Tongue (tissue), 2 donors: Measurements from ENCODE around the gene AIFM3. TPM values are rescaled to one million over a fixed set of nuclear protein-coding genes. Genes with fewer than 3 reads are reported as not detected.

Experiments
- DNase-seq: peaks from one replicate; pipeline ENCODE4 v3.0.0-alpha.2; 2015
- total RNA-seq: library from RNA; depleted of rRNA; stranded (reverse); fragments of >200 nt; gene quantifications from one replicate; pipeline ENCODE4 v1.2.3, GENCODE V29; 2014

The AIFM3 gene
- total RNA-seq, 1 donor from 2014 or later = 0.21 TPM

- no peak for DNase-seq
Measured at GRCh38 chr22:20991252-20992055, 24.4 kb downstream of the AIFM3 start.

- no peak for DNase-seq
Measured at GRCh38 chr22:20992056-20992442, 25.0 kb downstream of the AIFM3 start.

- DNase-seq = no peak
Measured at GRCh38 chr22:20992456-20993303, 25.6 kb downstream of the AIFM3 start.

- DNase-seq = no peak
Measured at GRCh38 chr22:20993304-20994127, 26.5 kb downstream of the AIFM3 start.

GRCh38 chr22:20994128-20994901 lies 27.3 kb downstream of the AIFM3 start:
- no peak for DNase-seq

- DNase-seq = no peak
Measured at GRCh38 chr22:20994902-20995241, 27.8 kb downstream of the AIFM3 start.

GRCh38 chr22:20995329-20996030 lies 28.4 kb downstream of the AIFM3 start:
- no peak for DNase-seq

- no peak for DNase-seq
Measured at GRCh38 chr22:20996031-20996410, 29.0 kb downstream of the AIFM3 start.

GRCh38 chr22:20996598-20997535 lies 29.8 kb downstream of the AIFM3 start:
- DNase-seq = no peak

- DNase-seq = no peak
Measured at GRCh38 chr22:20997536-20998257, 30.6 kb downstream of the AIFM3 start.

- DNase-seq = no peak
Measured at GRCh38 chr22:20998411-20999336, 31.6 kb downstream of the AIFM3 start.

- no peak for DNase-seq
Measured at GRCh38 chr22:20999350-21000206, 32.5 kb downstream of the AIFM3 start.

- DNase-seq = no peak
Measured at GRCh38 chr22:21000207-21000986, 33.3 kb downstream of the AIFM3 start.

GRCh38 chr22:21000987-21001600 lies 34.0 kb downstream of the AIFM3 start:
- DNase-seq = no peak

- DNase-seq = peak; percentile 98
Measured at GRCh38 chr22:21001601-21002325, 34.7 kb downstream of the AIFM3 start, which contains the start of gene THAP7. Gene THAP7, minus strand, starts transcription at chr22:21002118. Its CDS starts 207 bp downstream, at chr22:21001911.
